GM15510 (cell line): ENCODE results near the gene HSF2BP.

ENCODE experiments used
- POLR2A ChIP-seq: IDR thresholded peaks from 3 replicates; pipeline ENCODE4 v1.6.1; 2011; ENCODE audit warnings: borderline replicate concordance; ENCODE audit not compliant: insufficient read length; ENCODE audit errors: extremely low read depth

The HSF2BP gene

GRCh38 chr21:43619856-43620255 lies 39.4 kb downstream of the HSF2BP start:
- TF ChIP-seq POLR2A: no peak

- no peak for TF ChIP-seq POLR2A
These were observed 39.9 kb downstream of the HSF2BP start for GRCh38 chr21:43619344-43619743.

DNA sequence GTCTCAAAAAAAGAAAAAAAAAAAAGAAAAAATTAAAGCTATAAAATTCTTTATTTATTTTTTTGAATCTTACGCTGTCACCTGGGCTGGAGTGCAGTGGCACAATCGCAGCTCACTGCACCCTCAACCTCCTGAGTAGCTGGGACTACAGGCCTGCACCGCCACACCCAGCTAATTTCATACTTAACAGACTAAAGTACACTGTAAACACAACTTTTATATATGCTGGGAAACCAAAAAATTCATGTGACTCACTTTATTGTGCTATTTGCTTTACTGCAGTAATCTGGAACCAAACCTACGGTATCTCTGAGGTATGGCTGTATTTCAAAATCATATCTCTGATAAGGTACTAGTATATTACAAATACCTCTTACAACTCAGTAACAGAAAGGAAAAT lies 40.3 kb downstream of the HSF2BP start:
- no peak for TF ChIP-seq POLR2A

GRCh38 chr21:43614839-43615238 lies 44.4 kb downstream of the HSF2BP start:
- TF ChIP-seq POLR2A: no peak

- no peak for TF ChIP-seq POLR2A
These were observed 45.3 kb downstream of the HSF2BP start for GRCh38 chr21:43613755-43614638.

DNA sequence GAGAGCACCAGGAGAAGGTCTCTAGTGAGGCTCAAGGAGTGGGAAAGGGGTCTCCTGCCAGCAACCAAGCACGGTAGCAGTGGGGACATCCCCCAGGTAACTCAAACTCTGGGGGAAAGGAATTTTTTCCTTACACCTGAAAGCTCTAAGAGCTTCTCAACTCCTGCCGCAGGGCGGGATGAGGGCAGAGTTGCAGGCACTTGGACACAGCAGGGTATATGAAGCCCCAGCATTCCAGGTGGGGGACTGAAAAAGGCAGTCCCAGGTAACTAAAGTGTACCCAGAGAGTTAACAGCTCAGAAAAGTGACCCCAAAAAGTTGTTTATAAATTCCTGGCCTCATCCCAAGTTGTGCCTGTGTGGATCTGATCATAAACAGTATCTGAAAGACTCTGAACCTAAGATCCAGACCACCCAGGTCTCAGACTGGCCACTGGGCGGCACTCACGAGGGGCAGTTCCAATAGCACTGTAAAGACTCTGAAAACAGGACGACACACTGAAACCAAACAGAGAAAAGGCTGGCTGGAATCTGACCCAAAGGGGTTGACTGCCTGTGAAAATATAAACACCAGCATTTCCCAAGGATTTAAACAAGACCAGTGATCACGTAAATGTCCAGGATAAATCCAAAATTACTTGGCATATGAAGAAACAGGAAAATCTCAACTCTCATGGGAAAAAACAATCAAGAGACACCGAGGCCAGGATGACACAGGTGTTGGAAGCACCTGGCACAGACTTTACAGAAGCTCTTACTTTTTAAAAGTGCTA lies 47.5 kb downstream of the HSF2BP start:
- no peak for TF ChIP-seq POLR2A

DNA sequence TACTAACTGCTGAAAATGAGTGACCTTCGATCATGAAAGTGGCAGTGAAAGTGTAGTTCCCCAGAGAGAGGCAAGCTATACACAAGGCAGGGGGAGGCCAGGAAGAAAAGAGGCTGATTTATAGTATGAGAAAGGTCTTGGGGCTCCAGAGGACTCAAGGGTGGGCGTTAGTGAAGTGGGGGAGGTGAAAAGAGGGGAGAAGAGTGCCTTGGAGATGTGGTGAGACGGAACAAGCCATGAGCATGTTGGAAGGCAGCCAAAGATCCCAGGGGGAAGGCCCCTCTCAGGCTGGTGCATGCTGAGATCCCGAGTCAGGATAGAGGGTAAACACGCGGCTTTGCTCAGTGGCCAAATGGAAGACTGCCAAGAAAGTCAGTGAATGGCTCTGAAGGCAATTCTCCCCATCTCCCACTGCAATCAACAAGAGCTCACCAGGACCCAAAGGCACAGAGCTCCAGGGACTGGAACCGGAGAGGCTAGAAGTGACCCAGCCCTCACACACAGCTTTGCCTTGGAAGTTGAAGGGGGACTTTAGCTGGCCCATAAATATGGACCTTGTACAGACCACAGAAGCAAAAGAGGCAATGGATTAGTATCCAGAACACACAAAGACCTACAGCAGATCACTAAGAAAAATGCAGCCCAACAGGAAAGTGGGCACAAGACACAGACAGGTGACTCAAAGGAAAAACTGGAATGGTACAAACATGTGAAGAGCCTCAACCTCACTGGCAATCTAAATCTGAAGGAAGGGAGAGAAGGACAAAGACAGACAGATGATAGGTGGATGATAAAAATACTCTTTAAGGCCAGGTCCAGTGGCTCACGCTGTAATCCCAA lies 49.6 kb downstream of the HSF2BP start:
- TF ChIP-seq POLR2A: no peak

GRCh38 chr21:43608664-43609063 lies 50.6 kb downstream of the HSF2BP start:
- TF ChIP-seq POLR2A: no peak

GRCh38 chr21:43608225-43608624 lies 51.1 kb downstream of the HSF2BP start:
- no peak for TF ChIP-seq POLR2A

GRCh38 chr21:43605320-43606215 lies 53.7 kb downstream of the HSF2BP start:
- TF ChIP-seq POLR2A: no peak

DNA sequence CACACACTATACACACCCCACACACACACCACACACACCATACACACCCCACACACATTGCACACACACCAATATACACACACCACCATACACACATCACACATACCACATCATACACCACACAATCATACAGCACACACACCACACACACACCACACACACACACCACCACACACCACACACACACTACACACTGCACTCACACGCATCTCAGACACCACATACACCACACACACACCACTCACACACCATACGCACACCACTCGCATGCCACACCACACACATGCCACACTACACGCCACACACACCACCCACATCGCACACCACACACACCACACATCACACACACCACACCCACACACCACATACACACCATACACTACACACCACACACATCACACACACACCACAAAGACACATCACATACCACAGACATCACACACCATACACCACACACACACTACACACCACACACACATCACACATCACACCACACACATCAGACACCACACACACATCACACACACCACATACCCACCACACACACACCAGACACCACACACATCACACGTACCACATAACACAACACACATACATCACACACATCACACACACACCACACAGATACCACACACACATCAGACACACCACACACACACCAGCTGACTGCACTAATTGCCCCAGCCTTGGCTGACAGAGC lies 54.6 kb downstream of the HSF2BP start:
- no peak for TF ChIP-seq POLR2A

DNA sequence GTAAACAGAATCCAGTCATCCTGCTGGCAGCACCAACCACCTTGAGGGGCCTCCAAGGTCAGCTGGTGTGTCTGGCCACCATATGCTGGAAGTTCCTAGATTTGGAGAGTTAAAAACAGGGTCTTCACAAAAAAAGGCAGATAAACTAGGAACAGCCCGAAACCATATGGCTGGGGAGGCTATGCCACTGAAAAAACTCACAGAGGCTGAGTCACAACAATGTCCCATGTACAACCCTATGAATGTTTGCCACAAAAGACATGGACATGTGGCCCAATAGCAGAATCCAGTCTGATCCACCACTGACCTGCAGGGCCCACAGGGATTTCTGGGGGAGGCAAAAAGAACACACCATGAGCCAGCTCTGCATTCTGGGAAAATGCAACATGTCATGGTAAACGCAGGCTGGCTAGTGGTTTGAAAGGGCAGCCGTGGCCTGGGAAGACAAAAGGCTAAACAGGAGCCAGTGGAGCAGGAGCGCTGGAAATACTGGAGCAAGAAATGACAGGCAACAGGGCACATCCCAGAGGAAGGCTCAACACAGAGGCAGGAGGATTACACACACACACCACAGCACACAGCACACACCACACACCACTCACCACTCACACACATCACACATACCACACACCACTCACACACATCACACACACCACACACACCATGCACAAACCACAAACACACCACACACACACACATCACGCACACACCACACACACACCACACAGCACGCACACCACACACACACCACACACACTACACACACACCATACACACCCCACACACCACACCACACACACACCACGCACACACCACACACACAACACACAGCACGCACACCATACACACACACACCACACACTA lies 55.4 kb downstream of the HSF2BP start:
- no peak for TF ChIP-seq POLR2A
